GM13976 (cell line): ENCODE measurements around the gene PLCXD3.

Experiments
- DNase-seq: peaks from one replicate; pipeline ENCODE4 v3.0.0; 2012; ENCODE audit warnings: low spot score
- in situ Hi-C: fragments of 300-500 bp; cut with MboI; formaldehyde crosslinking; loops from one replicate; pipeline ENCODE4 v1.12.0; 2022; ENCODE audit warnings: low sequenced_read_pairs, mixed read lengths, inconsistent platforms; ENCODE audit not compliant: unreplicated experiment
- TF ChIP-seq, protein P1 (sequence below): IDR thresholded peaks from 2 replicates; pipeline ENCODE4 v1.5.1; 2012; ENCODE audit warnings: borderline replicate concordance, mild to moderate bottlenecking; ENCODE audit not compliant: insufficient read depth; ENCODE audit errors: extremely low read depth, missing control alignments, control extremely low read depth

The PLCXD3 gene, protein sequence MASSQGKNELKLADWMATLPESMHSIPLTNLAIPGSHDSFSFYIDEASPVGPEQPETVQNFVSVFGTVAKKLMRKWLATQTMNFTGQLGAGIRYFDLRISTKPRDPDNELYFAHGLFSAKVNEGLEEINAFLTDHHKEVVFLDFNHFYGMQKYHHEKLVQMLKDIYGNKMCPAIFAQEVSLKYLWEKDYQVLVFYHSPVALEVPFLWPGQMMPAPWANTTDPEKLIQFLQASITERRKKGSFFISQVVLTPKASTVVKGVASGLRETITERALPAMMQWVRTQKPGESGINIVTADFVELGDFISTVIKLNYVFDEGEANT

DNA sequence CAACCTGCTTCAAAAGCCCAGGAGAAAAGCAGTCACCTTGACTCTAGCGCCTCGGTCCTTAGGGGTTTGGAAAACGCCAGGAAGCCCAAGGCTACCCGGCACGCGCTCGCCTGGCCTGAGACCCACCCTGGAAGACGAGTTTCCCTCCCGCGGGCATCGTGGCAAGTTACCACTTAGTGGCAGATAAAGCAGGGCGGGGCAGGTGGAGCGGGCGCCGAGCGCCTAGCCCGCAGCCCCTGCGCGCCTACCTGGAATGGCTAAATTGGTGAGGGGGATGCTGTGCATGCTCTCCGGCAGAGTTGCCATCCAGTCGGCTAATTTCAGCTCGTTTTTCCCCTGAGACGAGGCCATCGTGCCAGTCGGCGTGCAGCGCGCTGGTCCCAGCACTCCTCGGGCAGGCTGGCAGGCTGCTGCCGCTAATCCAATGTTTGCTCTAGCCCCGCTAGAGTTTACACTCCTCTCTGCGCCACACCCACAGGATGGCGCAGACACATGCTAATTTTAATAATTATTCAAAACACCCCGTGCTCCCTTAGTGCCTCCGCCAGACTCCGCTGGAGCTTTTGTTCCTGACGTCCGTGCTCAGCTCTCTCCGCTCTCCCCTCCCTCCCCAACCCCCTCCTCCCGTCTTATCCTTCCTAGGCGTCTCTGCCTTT, at the start of gene PLCXD3:
Gene PLCXD3, minus strand, starts transcription at position 426 of the 656 bp plus-strand sequence. Its CDS starts 75 bp downstream, at position 351.
- peak; percentile 18 for DNase-seq
- TF ChIP-seq, protein P1, sequence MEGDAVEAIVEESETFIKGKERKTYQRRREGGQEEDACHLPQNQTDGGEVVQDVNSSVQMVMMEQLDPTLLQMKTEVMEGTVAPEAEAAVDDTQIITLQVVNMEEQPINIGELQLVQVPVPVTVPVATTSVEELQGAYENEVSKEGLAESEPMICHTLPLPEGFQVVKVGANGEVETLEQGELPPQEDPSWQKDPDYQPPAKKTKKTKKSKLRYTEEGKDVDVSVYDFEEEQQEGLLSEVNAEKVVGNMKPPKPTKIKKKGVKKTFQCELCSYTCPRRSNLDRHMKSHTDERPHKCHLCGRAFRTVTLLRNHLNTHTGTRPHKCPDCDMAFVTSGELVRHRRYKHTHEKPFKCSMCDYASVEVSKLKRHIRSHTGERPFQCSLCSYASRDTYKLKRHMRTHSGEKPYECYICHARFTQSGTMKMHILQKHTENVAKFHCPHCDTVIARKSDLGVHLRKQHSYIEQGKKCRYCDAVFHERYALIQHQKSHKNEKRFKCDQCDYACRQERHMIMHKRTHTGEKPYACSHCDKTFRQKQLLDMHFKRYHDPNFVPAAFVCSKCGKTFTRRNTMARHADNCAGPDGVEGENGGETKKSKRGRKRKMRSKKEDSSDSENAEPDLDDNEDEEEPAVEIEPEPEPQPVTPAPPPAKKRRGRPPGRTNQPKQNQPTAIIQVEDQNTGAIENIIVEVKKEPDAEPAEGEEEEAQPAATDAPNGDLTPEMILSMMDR, result no peak
- in situ Hi-C loops, result no loop called here

DNA sequence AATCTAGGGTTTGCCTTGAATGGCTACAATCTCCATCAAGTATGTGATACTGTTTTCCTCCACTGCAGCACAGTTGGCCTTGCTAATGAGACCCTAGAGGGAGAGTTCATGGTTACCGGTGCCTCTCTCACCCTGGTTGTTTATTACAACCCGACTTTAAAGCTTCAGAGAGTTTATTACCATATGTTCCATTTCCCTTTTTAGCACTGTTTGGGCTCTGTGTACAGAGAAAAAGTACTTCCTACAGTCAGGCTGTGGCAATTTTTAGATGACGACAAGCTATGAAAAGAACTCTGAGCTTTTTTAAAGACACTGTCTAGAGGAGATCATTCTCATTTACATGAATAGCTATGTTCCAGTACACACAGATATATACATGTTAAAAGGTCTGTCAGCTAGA, 48.8 kb upstream of the PLCXD3 start:
- TF ChIP-seq, protein P1, result no peak
- DNase-seq, result no peak
- in situ Hi-C loops, result no loop called here

DNA sequence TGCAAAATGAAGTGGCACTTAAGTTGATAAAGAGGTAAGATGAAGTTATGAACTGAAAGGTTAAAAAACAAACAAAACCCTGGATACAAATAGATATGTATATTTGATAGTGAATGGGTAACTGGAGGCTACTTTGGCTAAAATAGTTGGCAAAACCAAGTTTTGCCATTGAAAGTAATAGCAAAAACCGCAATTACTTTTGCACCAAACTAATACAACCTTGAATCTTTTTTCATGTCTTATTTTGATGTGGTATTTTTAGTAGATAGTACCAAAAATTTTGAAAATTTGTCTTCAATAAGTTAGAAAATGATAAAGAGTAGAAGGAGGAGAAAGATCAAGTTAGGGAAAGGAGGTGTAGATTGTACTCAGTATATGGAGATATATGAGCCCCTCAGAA, 47.9 kb upstream of the PLCXD3 start:
- TF ChIP-seq, protein P1, result no peak
- in situ Hi-C loops, result no loop called here
- no peak for DNase-seq

DNA sequence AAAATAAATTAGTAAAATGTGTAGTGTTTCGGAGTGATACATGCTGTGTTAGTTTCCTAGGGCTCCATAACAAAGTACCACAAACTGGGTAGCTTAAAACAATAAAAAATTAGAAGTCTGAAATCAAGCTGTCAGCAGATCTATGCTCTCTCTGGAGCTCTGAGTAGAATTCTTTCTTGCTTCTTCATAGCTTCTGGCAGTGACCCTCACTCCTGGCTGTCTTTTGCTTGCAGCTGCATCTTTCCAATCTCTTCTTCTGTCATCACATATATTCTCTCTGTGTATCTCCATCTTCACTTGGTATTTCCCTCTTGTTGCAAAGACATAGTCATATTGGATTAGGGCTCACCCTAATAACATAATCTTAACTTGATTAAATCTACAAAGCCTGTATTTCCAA, 37.6 kb upstream of the PLCXD3 start:
- TF ChIP-seq, protein P1, result no peak
- in situ Hi-C loops, result no loop called here
- no peak for DNase-seq

DNA sequence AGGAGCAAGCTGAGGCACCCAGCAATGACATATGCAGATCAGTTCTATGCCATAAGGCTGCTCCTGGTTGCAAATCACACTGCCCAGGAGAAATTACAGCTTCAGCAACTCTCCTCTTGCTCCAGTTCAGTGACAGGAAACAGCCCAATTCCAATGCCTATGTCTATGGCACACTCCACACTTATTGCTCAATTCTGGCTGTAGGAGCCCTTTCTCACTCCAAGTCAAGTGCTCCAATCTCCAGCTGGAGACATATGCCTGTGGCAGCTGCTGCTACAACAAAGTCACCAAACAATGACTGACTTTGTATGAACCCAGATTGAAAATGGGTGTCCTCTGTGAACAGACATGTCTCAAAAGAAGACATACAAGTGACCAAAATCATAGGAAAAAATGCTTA, 31.8 kb upstream of the PLCXD3 start:
- in situ Hi-C loops, result no loop called here
- DNase-seq, result no peak
- TF ChIP-seq, protein P1, result no peak

DNA sequence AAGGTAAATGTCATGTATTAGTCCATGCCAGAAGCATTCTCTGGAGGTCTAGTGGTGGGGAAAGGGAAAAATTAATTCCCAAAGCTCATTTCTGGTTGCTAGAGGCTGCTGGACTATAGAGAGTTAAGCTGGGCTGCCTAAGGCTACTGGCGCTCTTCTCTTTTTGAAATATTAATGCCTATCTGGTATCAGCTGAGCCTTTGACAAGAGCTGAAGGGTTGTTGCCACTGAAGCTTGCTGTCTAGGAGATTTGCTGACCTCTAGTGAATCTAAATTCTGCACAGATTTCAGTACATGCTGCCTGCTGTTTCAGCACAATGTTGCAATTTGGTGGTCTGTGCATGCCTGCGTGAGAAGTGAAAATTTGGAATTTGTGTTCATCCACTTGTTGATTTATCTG, 29.1 kb upstream of the PLCXD3 start:
- TF ChIP-seq, protein P1, result no peak
- DNase-seq, result no peak
- in situ Hi-C loops, result no loop called here
